Heart right ventricle (tissue), 16 donors: ENCODE measurements around the gene SRSF7. TPM values are rescaled to one million over a fixed set of nuclear protein-coding genes. Genes with fewer than 3 reads are reported as not detected.
"Not testable (repeated sequence)": the region's sequence is repeated elsewhere in the genome, so short reads cannot be mapped to it uniquely, and the experiment has no call there.

Source experiments
- ATAC-seq, 8 donors: fragments of 200-7000 bp; cut with Tn5 transposase; one replicate each; pipeline ENCODE4 v1.9.1; 2020; ENCODE audit warnings: mild to moderate bottlenecking in 8 of 8, moderate library complexity in 8 of 8, moderate number of reproducible peaks in 1 of 8
- DNase-seq, 2 donors: peaks; one replicate each; pipeline ENCODE4 v3.0.0-alpha.2; 2020
- H3K27ac ChIP-seq, 10 donors: fragments of 200-600 bp; sonication (generic) in 2 of 10; one replicate each; pipeline versions ENCODE4 v1.5.0 to v1.8.0; 2020 to 2022; ENCODE audit warnings: mild to moderate bottlenecking in 3 of 10
- H3K27me3 ChIP-seq, 7 donors: fragments of 200-600 bp; one replicate each; pipeline ENCODE4 v1.8.0; 2021 to 2022; ENCODE audit warnings: mild to moderate bottlenecking in 2 of 7
- H3K36me3 ChIP-seq, 9 donors: fragments of 200-600 bp; sonication (generic) in 1 of 9; one replicate each; pipeline versions ENCODE4 v1.5.0 to v1.8.0; 2020 to 2022; ENCODE audit warnings: mild to moderate bottlenecking in 2 of 9
- H3K4me1 ChIP-seq, 9 donors: fragments of 200-600 bp; sonication (generic) in 1 of 9; one replicate each; pipeline versions ENCODE4 v1.5.0 to v1.8.0; 2020 to 2022; ENCODE audit warnings: mild to moderate bottlenecking in 4 of 9
- H3K4me3 ChIP-seq, 10 donors: fragments of 200-600 bp; sonication (generic) in 2 of 10; one replicate each; pipeline versions ENCODE4 v1.5.0 to v1.8.0; 2020 to 2022; ENCODE audit warnings: mild to moderate bottlenecking in 7 of 10, moderate library complexity in 2 of 10
- H3K9me3 ChIP-seq, 11 donors: fragments of 200-600 bp in 10 of 11; sonication (generic) in 2 of 11; one replicate each; pipeline versions ENCODE4 v1.5.0 to v1.8.0; 2013 to 2022; ENCODE audit warnings: mild to moderate bottlenecking in 2 of 11, control low read depth in 1 of 11, moderate library complexity in 1 of 11
- CTCF ChIP-seq, 9 donors: fragments of 200-600 bp; sonication (generic) in 2 of 9; IDR thresholded peaks; one replicate each; pipeline versions ENCODE4 v1.5.0 to v1.8.0; 2021 to 2022; ENCODE audit warnings: antibody characterized with exemption in 9 of 9, mild to moderate bottlenecking in 5 of 9, moderate library complexity in 1 of 9
- WGBS, 2 donors: extraction: QIAGEN DNeasy Blood & Tissue Kit; methylation state at CpG; one replicate each; pipeline ENCODE4 v1.1.7; 2013; ENCODE audit warnings: inconsistent platforms in 1 of 2; 5-methylcytosine and 5-hydroxymethylcytosine counted together
- intact Hi-C, 10 donors: fragments of 100-400 bp; cut with DNase I; formaldehyde crosslinking; loops; one replicate each; pipeline versions ENCODE4 v1.11.1 to v1.14.2; 2022
- polyA plus RNA-seq, 2 donors: library from polyadenylated mRNA; stranded (reverse); fragments of 200-250 nt; gene quantifications; one replicate each; pipeline ENCODE4 v1.2.3, GENCODE V29; 2013
- total RNA-seq, 10 donors: library from RNA; stranded (reverse); fragmentation: NEBNext Ultra II Directional in 3 of 10; extraction: Animal tissue kit (Norgen Biotek cat#: 25700) in 3 of 10; gene quantifications; one replicate each; pipeline versions ENCODE4 v1.2.1 to v1.2.4, GENCODE V29; 2021 to 2023
- donor health status: Arrhythmogenic right ventricular cardiomyopathy.
- donor health status: ischemic (EF 13 %, LVEDD 7.1; RV severe dilation, severe dysfunction).
- donor health status: healthy with polysubstance abuse.
- donor health status: DM: no; HTN: yes; CAD: no.
- donor health status: DM: no; HTN: no; CAD: no.
- donor health status: ischemic (EF 25% LVEDD 6.9; RV normal size, moderate dysfunction).
- donor health status: ischemic (EF 25% LVEDD 5.7; RV mildly dilated, moderate dysfunction).
- donor health status: healthy.
- donor health status: DM: yes; HTN: yes; CAD: no.
- donor health status: Ischemic cardiomyopathy.
- donor health status: ischemic (EF 35%, LVEDD 5.7; RV mildly dilated, moderate dysfunction).
- donor health status: nonischemic (EF 11% LVEDD 7.7; RV severe dilation, severe dysfunction).
- donor health status: DM: yes; HTN: yes; CAD: no.
- donor health status: PGD.
- donor health status: ischemic (EF 29% LVEDD 5.4; RV normal size, mild dysfunction).
- donor health status: nonischemic (EF 23%, LVEDD 6.1; RV moderate dilation, normal function).

SRSF7 gene
- total and polyA plus RNA-seq, 12 donors: 33.2 to 98.8 (median 49.5) TPM

DNA sequence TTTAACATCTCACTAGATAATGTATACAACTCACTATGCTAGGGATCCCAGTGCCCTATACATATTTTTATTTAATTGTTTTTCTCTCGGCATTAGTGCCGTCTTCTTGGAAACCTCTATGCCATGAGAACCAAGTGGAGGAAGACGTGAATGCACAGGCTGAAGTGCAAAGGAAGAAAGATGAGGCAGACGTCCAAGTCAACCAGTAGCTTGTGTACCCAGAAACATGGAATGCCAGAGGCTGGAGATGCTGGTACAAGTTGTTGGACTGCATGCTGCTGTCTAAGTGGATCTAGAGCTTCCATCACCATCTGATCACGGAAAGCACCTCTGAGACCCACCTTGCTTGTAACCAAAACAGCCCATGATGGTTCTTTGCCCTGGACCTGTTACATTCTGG, 14.4 kb upstream of the SRSF7 start:
- 86 to 90% methylated on average over 5 of the region's 5 CpGs for WGBS, 2 donors
- Histone ChIP-seq H3K4me3 (no peak overlapping the region), H3K9me3 (no peaks in the 10 kb centered on the region), H3K36me3 (no peaks in the 10 kb centered on the region), H3K27ac (no peak overlapping the region), H3K4me1 (no peaks in the 10 kb centered on the region), H3K27me3 (no peaks in the 10 kb centered on the region)
- intact Hi-C loops: no loop called here
- TF ChIP-seq CTCF (IDR thresholded peaks at IDR 0.05): no peak
- DNase-seq (no peak), ATAC-seq (no peak)

DNA sequence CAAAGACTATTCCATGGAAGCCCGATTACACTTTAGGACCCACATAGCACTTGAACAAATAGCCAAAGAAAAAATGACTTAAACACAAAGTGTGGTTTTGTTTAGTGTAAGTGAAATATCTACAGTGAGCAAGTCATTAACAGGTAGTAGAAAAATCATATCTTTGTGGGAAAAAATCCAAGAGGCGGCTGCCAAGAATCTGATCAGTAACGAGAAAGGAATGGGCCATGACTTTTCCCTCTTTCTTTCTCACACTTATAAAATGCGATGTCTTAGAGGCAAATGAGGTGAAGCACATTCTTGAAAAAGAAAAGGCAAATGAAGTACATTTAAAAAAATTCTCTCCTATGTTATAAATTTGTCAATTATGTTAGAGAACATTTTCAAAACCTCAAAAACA, 14.0 kb upstream of the SRSF7 start:
- H3K27ac ChIP-seq: no peak overlapping the region
- H3K9me3 ChIP-seq: no peaks in the 10 kb centered on the region
- no peak for DNase-seq
- no peak overlapping the region for H3K4me3 ChIP-seq
- intact Hi-C loops: no loop called here
- ATAC-seq: no peak
- no peaks in the 10 kb centered on the region for H3K36me3 ChIP-seq
- TF ChIP-seq CTCF (IDR thresholded peaks at IDR 0.05): no peak
- WGBS, 2 donors: 72 to 76% methylated on average over 4 of the region's 4 CpGs
- no peaks in the 10 kb centered on the region for H3K4me1 ChIP-seq
- H3K27me3 ChIP-seq: no peaks in the 10 kb centered on the region

GRCh38 chr2:38763728-38764127, 12.6 kb upstream of the SRSF7 start:
- H3K4me3 ChIP-seq: no peak overlapping the region

DNA sequence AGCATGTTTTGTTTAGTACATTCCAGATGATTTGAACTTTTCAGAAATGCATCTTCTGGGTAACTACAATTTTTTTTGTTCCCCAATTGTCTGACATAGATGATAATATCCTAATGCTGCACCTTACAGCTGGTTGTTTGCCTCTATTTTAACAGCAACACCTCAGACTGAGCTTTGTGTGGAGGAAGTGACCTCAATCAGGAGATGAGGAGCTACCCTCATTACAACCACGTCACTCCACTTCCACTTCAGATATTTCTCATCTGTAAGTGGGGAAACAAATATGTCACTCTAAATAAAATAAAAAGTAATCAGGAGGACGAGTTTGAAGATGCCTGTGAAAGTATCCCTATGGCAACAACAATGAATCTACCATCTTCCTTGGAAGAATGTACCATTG, 12.1 kb upstream of the SRSF7 start:
- no peak overlapping the region for H3K27ac ChIP-seq
- H3K4me3 ChIP-seq: no peak overlapping the region
- WGBS, 2 donors: 68 to 76% methylated on average over 2 of the region's 2 CpGs
- intact Hi-C loops: no loop called here
- TF ChIP-seq CTCF (IDR thresholded peaks at IDR 0.05): no peak
- DNase-seq (no peak), ATAC-seq (no peak)
- no peaks in the 10 kb centered on the region for H3K36me3 ChIP-seq
- H3K4me1 ChIP-seq: no peaks in the 10 kb centered on the region
- no peaks in the 10 kb centered on the region for H3K9me3 ChIP-seq
- H3K27me3 ChIP-seq: no peaks in the 10 kb centered on the region

More at GRCh38 chr2:38763728-38764127, 12.6 kb upstream of the SRSF7 start:
- Histone ChIP-seq H3K4me1 (no peaks in the 10 kb centered on the region), H3K27ac (no peak overlapping the region), H3K9me3 (no peaks in the 10 kb centered on the region), H3K36me3 (no peaks in the 10 kb centered on the region), H3K27me3 (no peaks in the 10 kb centered on the region)
- intact Hi-C loops: no loop called here
- no peak for TF ChIP-seq CTCF (IDR thresholded peaks at IDR 0.05)
- ATAC-seq: no peak
- DNase-seq: no peak
- WGBS, 2 donors: 94 to 98% methylated on average over 4 of the region's 4 CpGs

- intact Hi-C loops, H3K36me3 ChIP-seq, H3K27ac ChIP-seq, DNase-seq, H3K27me3 ChIP-seq, ATAC-seq, H3K4me3 ChIP-seq, H3K9me3 ChIP-seq: not testable (repeated sequence)
- peaks cover 0 to 19% (median 4%) of the 10 kb centered on the region in 9 donors for H3K4me1 ChIP-seq
- WGBS, 2 donors: 96 to 97% methylated on average over 21 to 22 of the region's 31 CpGs
These were observed 4.7 kb upstream of the SRSF7 start for GRCh38 chr2:38755891-38756290.
